Stimulated activated CD4-positive, alpha-beta T cell treated with anti-CD3 and anti-CD28 coated beads, Interleukin-4, amount 100 ng/mL, for 48 hours (primary cell): ENCODE results near the gene PHOSPHO1.
A peak's percentile ranks its signal among the peaks of the same experiment; 100 is the strongest.

ENCODE experiments used
- DNase-seq, 2 donors: peaks; one replicate each; pipeline ENCODE4 v3.0.0-alpha.2; 2020; ENCODE audit warnings: low read depth in 2 of 2

Gene PHOSPHO1

GRCh38 chr17:49242813-49243212, 12.2 kb upstream of the PHOSPHO1 start:
- DNase-seq = no peak

- no peak for DNase-seq
Measured at GRCh38 chr17:49241692-49242397, 11.3 kb upstream of the PHOSPHO1 start.

GRCh38 chr17:49241040-49241439, 10.5 kb upstream of the PHOSPHO1 start:
- no peak for DNase-seq

GRCh38 chr17:49240619-49241018, 10.0 kb upstream of the PHOSPHO1 start:
- no peak for DNase-seq

- DNase-seq = no peak
Measured at GRCh38 chr17:49239963-49240362, 9.4 kb upstream of the PHOSPHO1 start.

GRCh38 chr17:49235896-49236295, 5.3 kb upstream of the PHOSPHO1 start:
- DNase-seq = no peak

- DNase-seq = no peak
Measured at GRCh38 chr17:49234509-49235080, 4.0 kb upstream of the PHOSPHO1 start.

GRCh38 chr17:49231563-49231894, 942 bp upstream of the PHOSPHO1 start:
- DNase-seq = no peak

- DNase-seq = no peak
Measured at GRCh38 chr17:49229805-49230600, 584 bp downstream of the PHOSPHO1 start.

- no peak for DNase-seq
Measured at GRCh38 chr17:49229076-49229804, 1.3 kb downstream of the PHOSPHO1 start.

- DNase-seq = peak; percentile 74
Measured at GRCh38 chr17:49227436-49228261, 2.9 kb downstream of the PHOSPHO1 start.

- DNase-seq = no peak
Measured at GRCh38 chr17:49226771-49227435, 3.7 kb downstream of the PHOSPHO1 start.

- DNase-seq = no peak
Measured at GRCh38 chr17:49225554-49226236, 4.9 kb downstream of the PHOSPHO1 start.

- no peak for DNase-seq
Measured at GRCh38 chr17:49224997-49225337, 5.6 kb downstream of the PHOSPHO1 start.

- DNase-seq = peak in 1 of 2 donors; percentile 22
Measured at GRCh38 chr17:49224198-49224996, 6.2 kb downstream of the PHOSPHO1 start.

- DNase-seq = peak; percentile 63 to 76
Measured at GRCh38 chr17:49223517-49224197, 6.9 kb downstream of the PHOSPHO1 start.

- DNase-seq = no peak
Measured at GRCh38 chr17:49223168-49223516, 7.4 kb downstream of the PHOSPHO1 start.

GRCh38 chr17:49219987-49220386, 10.6 kb downstream of the PHOSPHO1 start:
- DNase-seq = no peak
